ENCODE results near the gene KCNT2.

- TF ChIP-seq USF2 (IDR thresholded peaks at IDR 0.05) (no peak), CTCF (IDR thresholded peaks at IDR 0.05) (no peak), ESRRA (IDR thresholded peaks at IDR 0.05; ENCODE audit: borderline replicate concordance, low read length) (no peak), EHMT2 (IDR thresholded peaks at IDR 0.05; ENCODE audit: low read depth) (no peak), MAX (IDR thresholded peaks at IDR 0.05) (no peak)
Measured at GRCh38 chr1:196445775-196446174, 162.5 kb downstream of the KCNT2 start.

Measured in A549 (cell line).